Subcutaneous abdominal adipose tissue (tissue), 5 donors: ENCODE measurements around the gene HLA-DMA.

Experiments
- H3K27ac ChIP-seq: one replicate; pipeline ENCODE4 v1.7.0; 2013; ENCODE audit warnings: low read depth, mild to moderate bottlenecking, inconsistent platforms, low read length, moderate library complexity
- H3K27me3 ChIP-seq, 5 donors: one replicate each; pipeline ENCODE4 v1.7.0; 2013; ENCODE audit warnings: low read length in 5 of 5, inconsistent platforms in 1 of 5; ENCODE audit not compliant: control insufficient read depth in 5 of 5, insufficient read depth in 4 of 5
- H3K36me3 ChIP-seq, 5 donors: one replicate each; pipeline ENCODE4 v1.7.0; 2013; ENCODE audit warnings: low read length in 5 of 5; ENCODE audit not compliant: control insufficient read depth in 5 of 5, insufficient read depth in 5 of 5
- H3K4me1 ChIP-seq, 5 donors: one replicate each; pipeline ENCODE4 v1.7.0; 2013; ENCODE audit warnings: low read length in 5 of 5, mild to moderate bottlenecking in 3 of 5, moderate library complexity in 1 of 5; ENCODE audit not compliant: control insufficient read depth in 5 of 5, insufficient read depth in 5 of 5
- H3K4me3 ChIP-seq, 5 donors: one replicate each; pipeline ENCODE4 v1.7.0; 2013; ENCODE audit warnings: low read length in 5 of 5, low read depth in 1 of 5
- H3K9ac ChIP-seq, 5 donors: one replicate each; pipeline ENCODE4 v1.7.0; 2013; ENCODE audit warnings: low read length in 5 of 5, mild to moderate bottlenecking in 4 of 5, moderate library complexity in 3 of 5
- H3K9me3 ChIP-seq, 5 donors: one replicate each; pipeline ENCODE4 v1.7.0; 2013; ENCODE audit warnings: low read length in 5 of 5; ENCODE audit not compliant: control insufficient read depth in 5 of 5
- donor health status: healthy.
- donor health status: healthy.
- donor health status: healthy.
- donor health status: healthy.
- donor health status: healthy.

HLA-DMA gene

GRCh38 chr6:32903952-32904351, 48.9 kb downstream of the HLA-DMA start:
- Histone ChIP-seq H3K27me3 (no peaks in the 10 kb centered on the region), H3K9ac (no peak overlapping the region), H3K36me3 (peaks cover 2 to 7% (median 5%) of the 10 kb centered on the region in 5 donors), H3K9me3 (no peaks in the 10 kb centered on the region), H3K27ac (no peak overlapping the region), H3K4me1 (no peaks in the 10 kb centered on the region), H3K4me3 (no peak overlapping the region)
